GM12891 (cell line): ENCODE results near the gene TMEM170B.

Experiments
- PAX5 ChIP-seq: IDR thresholded peaks from 2 replicates; pipeline ENCODE4 v1.6.1; 2011; ENCODE audit warnings: low read length, moderate library complexity, mild to moderate bottlenecking; ENCODE audit not compliant: insufficient read depth, severe bottlenecking
- POLR2A ChIP-seq: IDR thresholded peaks from 2 replicates; pipeline ENCODE4 v1.6.1; 2011; ENCODE audit warnings: low read depth, low read length, control low read depth
- POLR2AphosphoS5 ChIP-seq: IDR thresholded peaks from 2 replicates; pipeline ENCODE4 v1.6.1; 2011; ENCODE audit warnings: low read depth, low read length, control low read depth
- POU2F2 ChIP-seq: IDR thresholded peaks from 2 replicates; pipeline ENCODE4 v1.6.1; 2011; ENCODE audit warnings: low read depth, mild to moderate bottlenecking, control low read depth, low read length, moderate library complexity
- SPI1 ChIP-seq: IDR thresholded peaks from 2 replicates; pipeline ENCODE4 v1.6.1; 2011; ENCODE audit warnings: low read depth, low read length, control low read depth
- TAF1 ChIP-seq: IDR thresholded peaks from 2 replicates; pipeline ENCODE4 v1.6.1; 2011; ENCODE audit warnings: low read depth, low read length, control low read depth

- TF ChIP-seq POLR2A, result no peak
- TF ChIP-seq SPI1, result no peak
- TF ChIP-seq TAF1, result no peak
- TF ChIP-seq POLR2AphosphoS5, result no peak
- TF ChIP-seq PAX5, result no peak
- TF ChIP-seq POU2F2, result no peak
These were observed 95.4 kb downstream of the TMEM170B start for GRCh38 chr6:11632795-11633511.
